Glomerular visceral epithelial cell (primary cell): ENCODE measurements around the gene EFNB1.

Experiments used
- DNase-seq: peaks from one replicate; pipeline ENCODE4 v3.0.0-alpha.2; 2016; ENCODE audit errors: extremely low spot score

EFNB1 gene

GRCh38 chrX:68843992-68844391 lies 15.2 kb downstream of the EFNB1 start:
- DNase-seq, result no peak

GRCh38 chrX:68844581-68844980 lies 15.8 kb downstream of the EFNB1 start:
- DNase-seq, result no peak

GRCh38 chrX:68846536-68846935 lies 17.7 kb downstream of the EFNB1 start:
- no peak for DNase-seq

- DNase-seq, result no peak
Measured at GRCh38 chrX:68847172-68847571, 18.4 kb downstream of the EFNB1 start.

- no peak for DNase-seq
Measured at GRCh38 chrX:68848189-68848940, 19.5 kb downstream of the EFNB1 start.

GRCh38 chrX:68851082-68851481 lies 22.3 kb downstream of the EFNB1 start:
- DNase-seq, result no peak

- DNase-seq, result no peak
Measured at GRCh38 chrX:68852046-68852445, 23.2 kb downstream of the EFNB1 start.

GRCh38 chrX:68853665-68854251 lies 24.9 kb downstream of the EFNB1 start:
- DNase-seq, result no peak

- no peak for DNase-seq
Measured at GRCh38 chrX:68865300-68865699, 36.5 kb downstream of the EFNB1 start.

GRCh38 chrX:68865926-68866325 lies 37.1 kb downstream of the EFNB1 start:
- DNase-seq, result no peak

- no peak for DNase-seq
Measured at GRCh38 chrX:68867458-68868112, 38.8 kb downstream of the EFNB1 start.

- DNase-seq, result no peak
Measured at GRCh38 chrX:68868316-68868715, 39.5 kb downstream of the EFNB1 start.

GRCh38 chrX:68868902-68869800 lies 40.3 kb downstream of the EFNB1 start:
- DNase-seq, result no peak

- no peak for DNase-seq
Measured at GRCh38 chrX:68870357-68870756, 41.5 kb downstream of the EFNB1 start.

GRCh38 chrX:68872171-68872570 lies 43.4 kb downstream of the EFNB1 start:
- no peak for DNase-seq

- no peak for DNase-seq
Measured at GRCh38 chrX:68874076-68874475, 45.3 kb downstream of the EFNB1 start.

GRCh38 chrX:68876731-68877130 lies 47.9 kb downstream of the EFNB1 start:
- no peak for DNase-seq

- no peak for DNase-seq
Measured at GRCh38 chrX:68877606-68878005, 48.8 kb downstream of the EFNB1 start.

GRCh38 chrX:68878977-68879645 lies 50.3 kb downstream of the EFNB1 start:
- no peak for DNase-seq

- DNase-seq, result no peak
Measured at GRCh38 chrX:68880846-68881552, 52.2 kb downstream of the EFNB1 start.

- DNase-seq, result no peak
Measured at GRCh38 chrX:68881911-68882310, 53.1 kb downstream of the EFNB1 start.
